HG03457 (cell line): ENCODE results near the gene NDUFA5.
"Not testable (repeated sequence)": the region's sequence is repeated elsewhere in the genome, so short reads cannot be mapped to it uniquely, and the experiment has no call there.

Source experiments
- ATAC-seq: cut with Tn5 transposase; IDR thresholded peaks from one replicate; pipeline ENCODE4 v1.9.1; 2021; ENCODE audit warnings: moderate number of reproducible peaks; ENCODE audit not compliant: unreplicated experiment

NDUFA5 gene

DNA sequence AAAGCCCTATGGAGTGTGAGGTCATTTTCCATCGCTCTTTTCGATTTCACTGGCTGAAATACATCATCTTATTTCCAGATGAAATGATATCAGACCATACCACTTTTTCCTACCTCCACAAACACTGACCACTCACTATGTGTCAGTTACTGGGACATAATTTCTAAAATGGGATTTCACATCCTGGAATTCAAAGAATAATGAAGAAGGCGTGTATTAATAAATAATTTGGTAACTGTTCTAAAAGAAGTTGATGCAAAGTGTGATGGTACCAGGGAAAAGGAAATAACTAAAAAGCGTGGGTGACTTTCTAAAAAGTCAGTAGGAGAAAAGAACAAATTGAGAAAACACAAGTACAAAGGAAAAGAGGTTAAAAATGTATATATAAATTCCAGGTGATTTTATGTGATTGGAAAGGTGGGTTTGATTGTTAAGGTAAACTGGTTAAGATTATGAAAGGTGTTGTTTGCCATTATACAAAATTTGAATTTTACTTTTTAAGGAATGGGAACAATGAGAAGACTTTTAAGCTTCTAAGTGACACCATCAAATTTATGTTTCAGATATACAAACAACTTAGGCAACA is 764 bp upstream of the NDUFA5 start:
- ATAC-seq, result no peak

DNA sequence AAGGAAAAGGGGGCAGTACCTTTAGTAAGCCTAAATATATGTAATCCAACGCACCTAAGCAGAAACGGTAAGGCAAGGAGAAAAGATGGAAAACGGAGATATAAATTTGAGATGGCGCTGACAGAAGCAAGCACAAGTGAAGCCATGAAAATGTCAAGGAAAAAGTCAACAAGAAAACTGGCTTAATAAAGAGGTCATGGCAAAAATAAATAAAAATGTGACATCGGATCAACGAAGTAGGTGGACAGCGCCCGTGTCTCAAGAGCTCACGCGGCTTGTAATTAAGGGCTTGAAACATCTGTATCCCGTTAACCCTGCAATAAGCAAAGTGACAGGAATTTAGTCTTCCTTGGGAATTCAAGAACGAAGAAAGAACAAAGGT is 611 bp downstream of the NDUFA5 start:
- ATAC-seq, result peak; percentile 2

GRCh38 chr7:123555484-123555883 is 2.1 kb downstream of the NDUFA5 start:
- ATAC-seq, result no peak

- no peak for ATAC-seq
Measured at GRCh38 chr7:123553159-123553558, 4.5 kb downstream of the NDUFA5 start.

- no peak for ATAC-seq
Measured at GRCh38 chr7:123552641-123553040, 5.0 kb downstream of the NDUFA5 start.

GRCh38 chr7:123552134-123552533 is 5.5 kb downstream of the NDUFA5 start:
- not testable (repeated sequence) for ATAC-seq

DNA sequence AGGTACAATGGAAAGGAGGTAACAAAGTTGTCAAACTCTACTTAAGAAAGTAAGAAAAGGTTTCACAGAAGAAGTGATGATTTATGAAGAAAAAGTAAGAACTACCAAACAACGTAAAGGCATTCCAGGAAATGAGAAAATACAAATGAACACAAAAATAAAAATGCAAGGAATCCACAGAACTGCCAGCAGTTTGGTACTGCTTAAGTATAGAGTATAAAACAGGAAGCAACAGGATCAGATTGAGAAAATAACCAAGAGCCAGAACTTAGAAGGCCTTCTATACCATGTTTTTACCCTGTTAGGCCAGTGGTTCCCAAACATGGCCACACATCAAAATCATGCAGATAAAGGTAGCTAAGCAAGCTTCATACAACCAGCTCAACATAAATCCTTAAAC is 9.2 kb downstream of the NDUFA5 start:
- no peak for ATAC-seq

DNA sequence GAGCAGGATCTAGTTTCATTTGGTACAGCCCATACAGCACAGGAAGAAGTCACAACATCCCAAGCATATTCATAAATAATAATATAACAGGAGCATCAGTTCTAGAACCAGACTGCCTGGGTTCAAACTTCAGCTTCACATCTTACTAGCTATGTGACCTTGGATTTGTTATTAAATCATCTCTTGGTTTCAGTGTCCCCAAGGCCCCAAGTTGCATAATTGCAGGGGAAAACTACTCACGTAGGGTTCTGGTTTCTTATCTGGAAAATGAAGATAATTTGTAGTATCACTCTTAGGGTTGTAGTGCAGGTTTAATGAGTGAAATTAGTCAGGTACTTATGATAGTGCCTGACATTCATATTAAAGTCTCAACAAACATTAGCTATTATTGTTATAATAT is 17.7 kb downstream of the NDUFA5 start:
- peak; percentile 33 for ATAC-seq

GRCh38 chr7:123538897-123539296 is 18.7 kb downstream of the NDUFA5 start:
- no peak for ATAC-seq

- no peak for ATAC-seq
Measured at GRCh38 chr7:123538189-123538714, 19.4 kb downstream of the NDUFA5 start.

DNA sequence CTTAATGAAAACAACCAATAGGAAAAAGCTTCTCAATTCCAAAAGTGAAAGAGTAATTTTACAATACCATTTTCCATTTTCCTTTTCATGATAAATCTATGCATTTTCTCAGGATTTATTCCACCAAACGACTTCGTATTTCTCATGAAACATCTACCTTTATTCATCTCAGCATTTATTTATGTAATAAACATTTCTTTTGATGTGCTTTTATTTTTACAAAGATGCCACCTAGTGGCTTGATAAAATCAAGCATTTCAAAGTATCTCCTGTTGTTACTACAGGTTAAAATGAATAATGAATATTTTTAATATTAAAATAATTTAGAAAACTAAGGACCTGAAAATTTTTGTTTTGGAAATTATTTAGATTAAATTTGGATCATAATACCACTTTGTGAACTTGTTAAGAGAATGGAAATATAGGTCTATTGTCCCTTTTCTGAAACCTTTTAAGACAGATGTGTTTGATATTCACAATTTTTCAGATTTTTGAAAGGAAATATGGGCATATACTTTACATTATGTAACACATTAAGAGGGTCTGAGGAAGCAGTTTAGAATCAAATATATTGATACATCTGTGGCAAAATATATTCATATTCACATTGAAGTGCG is 20.5 kb downstream of the NDUFA5 start:
- ATAC-seq, result no peak

- no peak for ATAC-seq
Measured at GRCh38 chr7:123535517-123535916, 22.1 kb downstream of the NDUFA5 start.

GRCh38 chr7:123534383-123535260 is 23.0 kb downstream of the NDUFA5 start, which contains the start of gene IQUB:
TSS of gene IQUB (minus strand) at chr7:123534595. CDS start at chr7:123512340, 22,255 bp downstream.
- ATAC-seq, result peak; percentile 64

DNA sequence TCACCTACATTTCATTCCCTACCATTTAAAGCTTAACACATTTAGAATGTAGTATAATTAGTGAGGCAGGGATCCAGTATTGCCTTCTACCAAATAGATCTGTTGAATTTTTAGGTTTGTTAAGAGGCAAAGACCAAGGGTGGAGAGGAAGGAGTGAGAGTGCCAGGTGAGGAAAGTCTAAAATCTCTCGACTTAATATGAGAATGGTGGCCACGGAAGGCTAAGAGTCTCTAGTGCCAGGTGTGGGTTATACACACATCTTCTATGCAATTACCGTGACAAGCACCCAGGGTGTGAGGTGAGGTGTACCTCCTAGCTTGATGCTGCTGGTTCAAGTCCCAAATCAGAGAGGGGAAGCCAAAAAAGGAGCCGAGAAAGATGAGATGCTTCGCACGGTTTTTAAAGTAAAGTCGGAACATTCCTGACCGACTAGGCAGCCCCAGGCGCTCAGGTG is 23.7 kb downstream of the NDUFA5 start:
- peak; percentile 4 for ATAC-seq

GRCh38 chr7:123533553-123533917 is 24.1 kb downstream of the NDUFA5 start:
- ATAC-seq, result no peak

- ATAC-seq, result peak; percentile 29
Measured at GRCh38 chr7:123532788-123533552, 24.6 kb downstream of the NDUFA5 start.

GRCh38 chr7:123532343-123532742 is 25.3 kb downstream of the NDUFA5 start:
- peak; percentile 4 for ATAC-seq

DNA sequence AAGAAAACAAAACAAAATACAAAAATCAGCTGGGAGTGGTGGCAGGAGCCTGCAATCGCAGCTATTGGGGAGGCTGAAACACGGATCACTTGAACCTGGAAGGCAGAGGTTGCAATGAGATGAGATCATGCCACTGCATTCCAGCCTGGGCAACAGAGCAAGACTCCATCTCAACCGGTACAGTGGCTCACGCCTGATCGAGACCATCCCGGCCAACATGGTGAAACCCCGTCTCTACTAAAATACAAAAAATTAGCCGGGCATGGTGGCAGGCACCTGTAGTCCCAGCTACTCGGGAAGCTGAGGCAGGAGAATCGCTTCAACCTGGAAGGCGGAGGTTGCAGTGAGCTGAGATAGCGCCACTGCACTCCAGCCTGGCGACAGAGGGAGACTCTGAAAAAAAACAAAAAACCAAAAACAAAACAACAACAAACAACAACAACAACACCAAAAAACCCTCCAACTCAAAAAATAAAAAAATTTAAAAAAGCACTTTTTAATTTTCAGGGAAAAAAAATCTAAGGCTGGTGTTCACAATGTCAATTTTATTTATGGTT is 27.5 kb downstream of the NDUFA5 start:
- ATAC-seq, result not testable (repeated sequence)

- ATAC-seq, result no peak
Measured at GRCh38 chr7:123528265-123528664, 29.4 kb downstream of the NDUFA5 start.

GRCh38 chr7:123527712-123528225 is 29.8 kb downstream of the NDUFA5 start:
- ATAC-seq, result not testable (repeated sequence)
